Endodermal cell (in vitro differentiated cells): ENCODE measurements around the gene GALNT17. TPM values are rescaled to one million over a fixed set of nuclear protein-coding genes. Genes with fewer than 3 reads are reported as not detected.

Experiments
- DNase-seq: peaks from one replicate; pipeline ENCODE4 v3.0.0-alpha.2; 2017
- H3K27ac ChIP-seq: 2 replicates; pipeline ENCODE4 v1.5.1; 2013; ENCODE audit warnings: mild to moderate bottlenecking, low read depth, low read length, moderate library complexity
- H3K27me3 ChIP-seq: 2 replicates; pipeline ENCODE4 v1.6.1; 2013; ENCODE audit warnings: mild to moderate bottlenecking, low read length, moderate library complexity; ENCODE audit not compliant: insufficient read depth, control insufficient read depth, poor library complexity, severe bottlenecking
- H3K36me3 ChIP-seq: 2 replicates; pipeline ENCODE4 v1.7.0; 2013; ENCODE audit warnings: mild to moderate bottlenecking, low read length, moderate library complexity; ENCODE audit not compliant: control insufficient read depth, insufficient read depth
- H3K4me1 ChIP-seq: one replicate; pipeline ENCODE4 v1.7.0; 2013; ENCODE audit warnings: low read length; ENCODE audit not compliant: control insufficient read depth, insufficient read depth
- H3K4me3 ChIP-seq: 2 replicates; pipeline ENCODE4 v1.5.1; 2013; ENCODE audit warnings: mild to moderate bottlenecking, low read length, moderate library complexity
- H3K9ac ChIP-seq: 2 replicates; pipeline ENCODE4 v1.6.1; 2013; ENCODE audit warnings: mild to moderate bottlenecking, low read length, moderate library complexity; ENCODE audit not compliant: poor library complexity, severe bottlenecking; ENCODE audit errors: extremely low read depth
- H3K9me3 ChIP-seq: 2 replicates; pipeline ENCODE4 v1.6.1; 2013; ENCODE audit warnings: mild to moderate bottlenecking, low read length, moderate library complexity; ENCODE audit not compliant: control insufficient read depth
- H3K27ac Mint-ChIP-seq: 2 replicates; pipeline ENCODE4 v1.8.0; 2020; ENCODE audit warnings: mixed read lengths
- H3K27me3 Mint-ChIP-seq: 2 replicates; pipeline ENCODE4 v1.8.0; 2021; ENCODE audit warnings: mild to moderate bottlenecking, mixed read lengths; ENCODE audit not compliant: insufficient read depth
- H3K36me3 Mint-ChIP-seq: 2 replicates; pipeline ENCODE4 v1.8.0; 2020; ENCODE audit warnings: low read depth, mixed read lengths
- H3K4me1 Mint-ChIP-seq: 2 replicates; pipeline ENCODE4 v1.8.0; 2020; ENCODE audit warnings: mixed read lengths
- H3K4me3 Mint-ChIP-seq: 2 replicates; pipeline ENCODE4 v1.8.0; 2020; ENCODE audit warnings: mild to moderate bottlenecking, moderate library complexity, mixed read lengths
- H3K9me3 Mint-ChIP-seq: 2 replicates; pipeline ENCODE4 v1.8.0; 2020; ENCODE audit warnings: mild to moderate bottlenecking, mixed read lengths
- WGBS, 2 experiments: methylation state at CpG; one replicate each; pipeline versions ENCODE4 v1.1.5 to v1.1.7; 2013; ENCODE audit warnings: missing lambda C conversion rate in 2 of 2, mixed read lengths in 1 of 2; ENCODE audit not compliant: insufficient coverage in 1 of 2, insufficient read length in 1 of 2; 5-methylcytosine and 5-hydroxymethylcytosine counted together
- total RNA-seq, 2 donors: library from RNA; stranded (reverse); fragmentation: NEBNext Ultra II Directional in 1 of 2; extraction: Animal tissue kit (Norgen Biotek cat#: 25700) in 1 of 2; gene quantifications; 2 replicates in 1 of 2; 3 replicates in 1 of 2; pipeline ENCODE4 v1.2.1, GENCODE V29; 2021
- TF ChIP-seq, protein P1 (sequence below): fragments of 200-600 bp; sonication (generic); conservative IDR thresholded peaks from 2 replicates; pipeline ENCODE4 v1.5.0; 2021; ENCODE audit warnings: antibody characterized with exemption, mild to moderate bottlenecking

GALNT17 gene
- total RNA-seq, 2 donors from 2014 or later = 60.4 to 61.3 TPM

DNA sequence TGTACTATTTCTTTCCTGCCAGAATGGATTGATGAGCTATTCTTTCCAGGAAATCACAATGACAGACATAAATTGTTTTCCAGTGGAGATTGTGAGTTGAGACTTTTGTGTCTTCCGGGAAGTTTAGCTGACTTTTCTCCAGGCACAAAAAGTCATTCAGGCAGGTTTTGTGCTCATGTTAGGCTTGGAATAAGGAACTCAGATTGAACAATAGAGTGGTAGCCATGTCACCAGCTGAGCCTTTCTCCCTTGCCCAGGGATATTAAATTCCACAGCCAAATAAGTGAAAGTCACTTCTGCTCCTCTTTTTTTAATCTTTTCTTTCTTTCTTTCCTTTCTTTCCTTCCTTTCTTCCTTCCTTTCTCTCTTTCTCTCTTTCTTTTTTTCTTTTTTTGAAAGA, 559.6 kb downstream of the GALNT17 start:
- H3K27me3 Mint-ChIP-seq = no peaks in the 10 kb centered on the region
- no peak overlapping the region for H3K27ac Mint-ChIP-seq
- H3K36me3 ChIP-seq = peaks cover 32% of the 10 kb centered on the region
- no peaks in the 10 kb centered on the region for H3K4me1 ChIP-seq
- H3K4me1 Mint-ChIP-seq = no peaks in the 10 kb centered on the region
- H3K36me3 Mint-ChIP-seq = peaks cover 56% of the 10 kb centered on the region
- H3K9ac ChIP-seq = no peak overlapping the region
- no peak overlapping the region for H3K4me3 Mint-ChIP-seq
- H3K27me3 ChIP-seq = no peaks in the 10 kb centered on the region
- peaks cover 2% of the 10 kb centered on the region for H3K9me3 ChIP-seq
- peak; percentile 1 for DNase-seq
- H3K9me3 Mint-ChIP-seq = no peaks in the 10 kb centered on the region
- TF ChIP-seq, protein P1, sequence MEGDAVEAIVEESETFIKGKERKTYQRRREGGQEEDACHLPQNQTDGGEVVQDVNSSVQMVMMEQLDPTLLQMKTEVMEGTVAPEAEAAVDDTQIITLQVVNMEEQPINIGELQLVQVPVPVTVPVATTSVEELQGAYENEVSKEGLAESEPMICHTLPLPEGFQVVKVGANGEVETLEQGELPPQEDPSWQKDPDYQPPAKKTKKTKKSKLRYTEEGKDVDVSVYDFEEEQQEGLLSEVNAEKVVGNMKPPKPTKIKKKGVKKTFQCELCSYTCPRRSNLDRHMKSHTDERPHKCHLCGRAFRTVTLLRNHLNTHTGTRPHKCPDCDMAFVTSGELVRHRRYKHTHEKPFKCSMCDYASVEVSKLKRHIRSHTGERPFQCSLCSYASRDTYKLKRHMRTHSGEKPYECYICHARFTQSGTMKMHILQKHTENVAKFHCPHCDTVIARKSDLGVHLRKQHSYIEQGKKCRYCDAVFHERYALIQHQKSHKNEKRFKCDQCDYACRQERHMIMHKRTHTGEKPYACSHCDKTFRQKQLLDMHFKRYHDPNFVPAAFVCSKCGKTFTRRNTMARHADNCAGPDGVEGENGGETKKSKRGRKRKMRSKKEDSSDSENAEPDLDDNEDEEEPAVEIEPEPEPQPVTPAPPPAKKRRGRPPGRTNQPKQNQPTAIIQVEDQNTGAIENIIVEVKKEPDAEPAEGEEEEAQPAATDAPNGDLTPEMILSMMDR = no peak
- WGBS, 2 experiments = 80 to 84% methylated on average over 1 of the region's 1 CpG
- no peak overlapping the region for H3K4me3 ChIP-seq
- peak overlapping the region; percentile 71 for H3K27ac ChIP-seq

DNA sequence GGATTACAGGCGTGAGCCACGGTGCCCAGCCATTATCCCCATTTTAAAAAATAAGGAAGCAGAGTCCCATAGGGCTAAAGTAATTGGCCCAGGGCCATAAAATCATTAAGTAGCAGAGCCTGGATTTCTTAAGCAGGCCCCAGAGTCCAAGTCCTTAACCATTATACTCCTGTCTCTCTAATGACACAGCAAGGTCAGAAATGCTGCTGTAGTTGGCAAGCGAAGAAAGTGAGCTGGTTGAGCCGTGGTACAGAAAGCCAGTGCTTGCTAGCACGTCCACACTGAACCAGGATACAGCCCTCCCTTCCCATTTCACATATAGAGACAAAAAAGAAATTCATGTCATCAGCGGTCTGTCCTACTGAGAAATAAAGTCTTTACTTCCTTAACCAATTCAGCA, 562.7 kb downstream of the GALNT17 start:
- Mint-ChIP-seq H3K4me1 (no peaks in the 10 kb centered on the region), H3K4me3 (no peak overlapping the region), H3K27ac (no peak overlapping the region), H3K27me3 (no peaks in the 10 kb centered on the region), H3K9me3 (peaks cover 18% of the 10 kb centered on the region), H3K36me3 (peaks cover 57% of the 10 kb centered on the region)
- Histone ChIP-seq H3K27ac (no peak overlapping the region), H3K27me3 (no peaks in the 10 kb centered on the region), H3K9ac (no peak overlapping the region), H3K4me3 (no peak overlapping the region), H3K36me3 (peaks cover 24% of the 10 kb centered on the region), H3K9me3 (peaks cover 26% of the 10 kb centered on the region), H3K4me1 (no peaks in the 10 kb centered on the region)
- TF ChIP-seq, protein P1 = no peak
- WGBS, 2 experiments = 93 to 96% methylated on average over 5 to 6 of the region's 6 CpGs
- DNase-seq = no peak

DNA sequence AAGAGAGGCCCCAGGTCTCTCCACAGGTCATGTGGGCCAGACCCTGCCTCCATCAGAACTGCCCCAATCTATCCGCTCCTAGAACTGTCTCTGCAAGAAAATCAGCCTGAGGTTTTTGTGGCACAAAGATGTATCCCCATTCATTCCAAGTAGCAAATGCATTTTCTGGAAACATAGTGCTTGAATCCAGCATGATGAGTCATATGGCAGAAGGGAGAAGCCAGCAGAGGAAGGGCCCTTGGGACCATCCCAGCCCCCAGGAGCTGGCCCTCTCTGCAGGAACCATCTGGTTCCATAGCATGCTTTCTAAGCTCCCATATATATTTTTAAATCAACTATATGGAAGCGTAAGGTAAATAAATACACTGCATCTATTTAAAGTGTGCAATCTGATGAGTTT, 563.2 kb downstream of the GALNT17 start:
- Histone ChIP-seq H3K9me3 (peaks cover 26% of the 10 kb centered on the region), H3K4me1 (no peaks in the 10 kb centered on the region), H3K9ac (no peak overlapping the region), H3K4me3 (no peak overlapping the region), H3K36me3 (peaks cover 25% of the 10 kb centered on the region), H3K27ac (no peak overlapping the region), H3K27me3 (no peaks in the 10 kb centered on the region)
- no peak for DNase-seq
- Mint-ChIP-seq H3K36me3 (peaks cover 59% of the 10 kb centered on the region), H3K27ac (no peak overlapping the region), H3K27me3 (no peaks in the 10 kb centered on the region), H3K4me1 (no peaks in the 10 kb centered on the region), H3K4me3 (no peak overlapping the region), H3K9me3 (peaks cover 24% of the 10 kb centered on the region)
- TF ChIP-seq, protein P1 = no peak
- WGBS, 2 experiments = 100% methylated on average over 2 of the region's 2 CpGs; no CpG with 5 or more reads in 1 of the 2 experiments
